ENCODE measurements around the gene CCDC60.

- TF ChIP-seq ZNF384 (IDR thresholded peaks at IDR 0.05) (no peak), SP1 (IDR thresholded peaks at IDR 0.05) (no peak), ARNT (IDR thresholded peaks at IDR 0.05) (no peak), CTBP1 (IDR thresholded peaks at IDR 0.05; ENCODE audit: borderline replicate concordance) (no peak)
Measured at GRCh38 chr12:119432949-119433348, 98.4 kb downstream of the CCDC60 start.
